OCI-LY7 (cell line): Measurements from ENCODE around the gene SNAP25. TPM values are rescaled to one million over a fixed set of nuclear protein-coding genes. Genes with fewer than 3 reads are reported as not detected.

Experiments
- BruUV-seq: library from RNA; stranded (reverse); fragments of 400-500 nt; replicated peaks from 2 replicates; lab custom pipeline; 2021; lab: Mats Ljungman, UMichigan
- CTCF ChIA-PET: fragments of 300-600 bp; sonication (Branson Sonifier 250); formaldehyde crosslinking; loops from one replicate; lab custom pipeline; 2022; ENCODE audit warnings: antibody characterized with exemption; ENCODE audit not compliant: unreplicated experiment; lab: Charles Lee
- POLR2A ChIA-PET: fragments of 300-600 bp; sonication (Branson Sonifier 250); formaldehyde crosslinking; loops from one replicate; lab custom pipeline; 2022; ENCODE audit warnings: antibody characterized with exemption; lab: Charles Lee
- DNase-seq: peaks from one replicate; pipeline ENCODE4 v3.0.0-alpha.2; 2015; ENCODE audit warnings: low spot score
- H2AFZ ChIP-seq: fragments of 200-600 bp; sonication (generic), shearing (Covaris generic); 2 replicates; pipeline ENCODE4 v1.6.1; 2014; ENCODE audit warnings: mild to moderate bottlenecking, antibody characterized with exemption, low read length, moderate library complexity
- H3K27ac ChIP-seq: fragments of 200-600 bp; sonication (generic); 2 replicates; pipeline ENCODE4 v1.5.1; 2014; ENCODE audit warnings: mixed run types, low read depth, mild to moderate bottlenecking, moderate library complexity, low read length, inconsistent platforms; ENCODE audit not compliant: poor library complexity, severe bottlenecking
- H3K36me3 ChIP-seq: fragments of 200-600 bp; sonication (generic); 2 replicates; pipeline ENCODE4 v1.6.1; 2014; ENCODE audit warnings: mild to moderate bottlenecking, antibody characterized with exemption, low read length, moderate library complexity, mixed read lengths; ENCODE audit not compliant: insufficient read depth
- H3K4me1 ChIP-seq: fragments of 200-600 bp; sonication (generic); 2 replicates; pipeline ENCODE4 v1.5.1; 2014; ENCODE audit warnings: mild to moderate bottlenecking, low read length; ENCODE audit not compliant: insufficient read depth, poor library complexity, severe bottlenecking
- H3K4me2 ChIP-seq: fragments of 200-600 bp; sonication (generic); 2 replicates; pipeline ENCODE4 v1.6.1; 2014; ENCODE audit warnings: mild to moderate bottlenecking, low read length
- H3K4me3 ChIP-seq: fragments of 200-600 bp; sonication (generic); 2 replicates; pipeline ENCODE4 v1.5.1; 2014; ENCODE audit warnings: mild to moderate bottlenecking, low read depth, low read length; ENCODE audit not compliant: poor library complexity, severe bottlenecking
- H3K79me2 ChIP-seq: fragments of 200-600 bp; sonication (generic); 2 replicates; pipeline ENCODE4 v1.6.1; 2016; ENCODE audit warnings: low read depth, mild to moderate bottlenecking, low read length, moderate library complexity, mixed read lengths; ENCODE audit not compliant: insufficient read depth
- H3K9me2 ChIP-seq: fragments of 200-600 bp; sonication (generic); 2 replicates; pipeline ENCODE4 v1.6.1; 2016; ENCODE audit warnings: mild to moderate bottlenecking, low read length, mixed read lengths; ENCODE audit not compliant: insufficient read depth
- H3K9me3 ChIP-seq: fragments of 200-600 bp; sonication (generic); 2 replicates; pipeline ENCODE4 v1.6.1; 2014; ENCODE audit warnings: mild to moderate bottlenecking, mixed run types, low read length, mixed read lengths
- H4K20me1 ChIP-seq: fragments of 200-600 bp; sonication (generic); 2 replicates; pipeline ENCODE4 v1.6.1; 2014; ENCODE audit warnings: mild to moderate bottlenecking, antibody characterized with exemption, low read length, moderate library complexity, mixed read lengths; ENCODE audit not compliant: insufficient read depth
- CTCF ChIP-seq: fragments of 200-600 bp; sonication (generic); conservative IDR thresholded peaks from 2 replicates; pipeline ENCODE4 v1.5.1; 2014; ENCODE audit warnings: mild to moderate bottlenecking, antibody characterized with exemption, low read length, moderate library complexity, mixed read lengths
- EZH2phosphoT487 ChIP-seq: fragments of 200-600 bp; sonication (generic); IDR thresholded peaks from 2 replicates; pipeline ENCODE4 v1.6.1; 2018; ENCODE audit warnings: low read depth, borderline replicate concordance, mild to moderate bottlenecking, mixed run types, antibody characterized with exemption, low read length, moderate library complexity, mixed read lengths
- intact Hi-C: fragments of 100-400 bp; cut with micrococcal nuclease; formaldehyde crosslinking; loops from one replicate; pipeline ENCODE4 v1.10.0; 2022; ENCODE audit not compliant: unreplicated experiment
- total RNA-seq, 2 experiments: library from RNA; depleted of rRNA in 1 of 2; stranded (reverse); fragments of >200 nt in 1 of 2; shearing (Covaris generic) in 1 of 2; gene quantifications; 2 replicates each; pipeline ENCODE4 v1.2.3, GENCODE V29; 2014 to 2022

SNAP25 gene
- total RNA-seq, 2 experiments from 2014 or later, result not detected

GRCh38 chr20:10209091-10209490 lies 9.5 kb upstream of the SNAP25 start:
- Histone ChIP-seq H3K4me3 (no peak overlapping the region), H3K27ac (no peak overlapping the region), H2AFZ (no peak overlapping the region), H3K4me2 (no peak overlapping the region), H4K20me1 (no peaks in the 10 kb centered on the region), H3K36me3 (no peaks in the 10 kb centered on the region), H3K9me2 (no peaks in the 10 kb centered on the region), H3K4me1 (no peaks in the 10 kb centered on the region), H3K79me2 (no peaks in the 10 kb centered on the region), H3K9me3 (no peaks in the 10 kb centered on the region)
- BruUV-seq, result no TSS peak
- ChIA-PET POLR2A (no interaction called here), CTCF (no interaction called here)
- intact Hi-C loops, result no loop called here
- TF ChIP-seq CTCF, result no peak
- TF ChIP-seq EZH2phosphoT487, result no peak
- DNase-seq, result no peak

GRCh38 chr20:10213526-10213925 lies 5.1 kb upstream of the SNAP25 start:
- H4K20me1 ChIP-seq, result no peaks in the 10 kb centered on the region
- DNase-seq, result no peak
- H3K79me2 ChIP-seq, result no peaks in the 10 kb centered on the region
- no peaks in the 10 kb centered on the region for H3K9me3 ChIP-seq
- intact Hi-C loops, result no loop called here
- no peaks in the 10 kb centered on the region for H3K9me2 ChIP-seq
- H3K36me3 ChIP-seq, result no peaks in the 10 kb centered on the region
- H3K4me1 ChIP-seq, result no peaks in the 10 kb centered on the region
- ChIA-PET CTCF (no interaction called here), POLR2A (interaction anchor here (0.5 to 1.1 kb wide), 3 partner anchors 11 to 1367 kb away, joined by 3 to 4 read pairs (median 3); no protein-coding TSS in a partner anchor)
- H2AFZ ChIP-seq, result no peak overlapping the region
- TF ChIP-seq CTCF, result no peak
- no peak for TF ChIP-seq EZH2phosphoT487
- H3K27ac ChIP-seq, result no peak overlapping the region
- BruUV-seq, result no TSS peak
- H3K4me3 ChIP-seq, result no peak overlapping the region
- H3K4me2 ChIP-seq, result no peak overlapping the region

- CTCF ChIA-PET, result no interaction called here
- TF ChIP-seq EZH2phosphoT487 (no peak), CTCF (no peak)
- Histone ChIP-seq H3K4me1 (no peaks in the 10 kb centered on the region), H3K4me2 (no peak overlapping the region), H3K36me3 (no peaks in the 10 kb centered on the region), H2AFZ (no peak overlapping the region), H3K9me3 (no peaks in the 10 kb centered on the region), H3K9me2 (no peaks in the 10 kb centered on the region), H3K27ac (no peak overlapping the region), H4K20me1 (no peaks in the 10 kb centered on the region), H3K79me2 (no peaks in the 10 kb centered on the region), H3K4me3 (no peak overlapping the region)
- intact Hi-C loops, result no loop called here
- POLR2A ChIA-PET, result no interaction called here
- DNase-seq, result no peak
- no TSS peak for BruUV-seq
Observed at GRCh38 chr20:10216146-10216791, 2.4 kb upstream of the SNAP25 start.
